ENCODE measurements around the gene KLHL13. TPM values are rescaled to one million over a fixed set of nuclear protein-coding genes. Genes with fewer than 3 reads are reported as not detected.

The KLHL13 gene
- total RNA-seq, 4 donors from 2014 or later: 19.7 to 155 (median 40.2) TPM

- Histone ChIP-seq H3K4me3 (no peak overlapping the region), H3K9me3 (no peaks in the 10 kb centered on the region), H3K4me1 (no peaks in the 10 kb centered on the region), H3K27ac (no peak overlapping the region), H3K27me3 (no peaks in the 10 kb centered on the region), H3K36me3 (no peaks in the 10 kb centered on the region)
- TF ChIP-seq POLR2A (IDR thresholded peaks at IDR 0.05) (no peak), CTCF (IDR thresholded peaks at IDR 0.05) (no peak)
- intact Hi-C loops (cut with DNase I; ENCODE audit: low total_unique reads): no loop called here
- no peak for DNase-seq
These were observed 77.0 kb downstream of the KLHL13 start for GRCh38 chrX:118039591-118039990.

DNA sequence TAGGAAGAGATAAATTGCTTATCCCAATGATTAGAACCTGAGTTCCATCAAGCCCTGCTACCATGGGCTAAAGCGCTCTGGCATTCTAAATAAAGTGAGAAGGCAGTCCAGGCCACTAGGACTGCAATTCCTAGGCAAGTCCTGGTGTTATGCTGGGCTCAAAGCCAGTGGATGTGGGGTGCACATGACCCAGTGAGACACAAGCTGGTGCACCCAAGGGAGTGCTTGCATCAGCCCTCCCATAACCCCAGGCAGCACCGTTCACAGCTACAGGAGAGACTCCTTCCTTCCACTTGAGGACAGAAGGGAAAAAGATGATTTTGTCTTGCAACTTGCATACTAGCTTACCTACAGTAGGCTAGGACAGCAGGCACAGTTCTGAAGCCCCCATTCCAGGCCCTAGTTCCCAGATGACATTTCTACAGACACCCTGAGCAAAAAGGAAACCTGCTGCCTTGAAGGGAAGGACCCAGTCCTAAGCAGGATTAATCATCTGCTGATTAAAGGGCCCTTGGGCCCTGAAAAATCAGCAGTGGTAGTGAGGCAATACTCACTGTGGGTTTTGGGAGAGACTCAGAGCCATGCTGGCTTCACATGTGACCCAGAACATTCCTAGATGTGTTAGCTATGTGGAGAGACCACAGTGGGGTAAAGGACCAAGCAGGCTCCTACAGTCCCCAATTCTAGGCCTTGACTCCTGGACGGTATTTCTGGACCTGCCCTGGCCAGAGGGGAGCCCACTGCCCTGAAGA, 77.8 kb downstream of the KLHL13 start:
- DNase-seq: no peak
- H3K36me3 ChIP-seq: no peaks in the 10 kb centered on the region
- H3K27me3 ChIP-seq: no peaks in the 10 kb centered on the region
- H3K4me1 ChIP-seq: no peaks in the 10 kb centered on the region
- no peak overlapping the region for H3K27ac ChIP-seq
- H3K4me3 ChIP-seq: no peak overlapping the region
- TF ChIP-seq POLR2A (IDR thresholded peaks at IDR 0.05): no peak
- no peak for TF ChIP-seq CTCF (IDR thresholded peaks at IDR 0.05)
- intact Hi-C loops (cut with DNase I; ENCODE audit: low total_unique reads): no loop called here
- H3K9me3 ChIP-seq: no peaks in the 10 kb centered on the region

GRCh38 chrX:118026631-118027030, 90.0 kb downstream of the KLHL13 start:
- TF ChIP-seq CTCF (IDR thresholded peaks at IDR 0.05) (no peak), POLR2A (IDR thresholded peaks at IDR 0.05) (no peak)
- H3K27me3 ChIP-seq: no peaks in the 10 kb centered on the region

DNA sequence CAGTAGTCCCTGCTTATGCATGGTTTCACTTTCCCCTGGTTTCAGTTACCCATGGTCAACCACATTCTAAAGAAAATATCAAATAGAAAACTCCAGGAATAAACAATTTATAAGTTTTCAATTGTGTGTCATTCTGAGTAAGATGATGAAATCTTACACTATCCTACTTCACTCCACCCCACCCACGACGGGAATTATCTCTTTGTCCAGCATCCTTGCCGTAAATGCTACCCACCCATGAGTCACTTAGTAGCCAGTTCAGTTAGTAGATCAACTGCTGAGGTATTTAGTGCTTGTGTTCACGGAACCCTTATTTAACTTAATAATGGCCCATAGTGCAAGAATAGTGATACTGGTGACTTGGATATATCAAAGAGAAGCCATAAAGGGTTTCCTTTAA, 91.4 kb downstream of the KLHL13 start:
- no peak for DNase-seq
- no peaks in the 10 kb centered on the region for H3K9me3 ChIP-seq
- H3K4me1 ChIP-seq: no peaks in the 10 kb centered on the region
- H3K27ac ChIP-seq: no peak overlapping the region
- no peaks in the 10 kb centered on the region for H3K27me3 ChIP-seq
- H3K4me3 ChIP-seq: no peak overlapping the region
- TF ChIP-seq POLR2A (IDR thresholded peaks at IDR 0.05): no peak
- no peak for TF ChIP-seq CTCF (IDR thresholded peaks at IDR 0.05)
- no peaks in the 10 kb centered on the region for H3K36me3 ChIP-seq
- intact Hi-C loops (cut with DNase I; ENCODE audit: low total_unique reads): no loop called here

More at GRCh38 chrX:118026631-118027030, 90.0 kb downstream of the KLHL13 start:
- Histone ChIP-seq H3K36me3 (no peaks in the 10 kb centered on the region), H3K9me3 (no peaks in the 10 kb centered on the region), H3K4me1 (no peaks in the 10 kb centered on the region), H3K4me3 (no peak overlapping the region), H3K27ac (no peak overlapping the region)
- intact Hi-C loops (cut with DNase I; ENCODE audit: low total_unique reads): no loop called here
- DNase-seq: no peak

- TF ChIP-seq POLR2A (IDR thresholded peaks at IDR 0.05) (no peak), CTCF (IDR thresholded peaks at IDR 0.05) (no peak)
- H3K36me3 ChIP-seq: no peaks in the 10 kb centered on the region
- H3K27me3 ChIP-seq: no peaks in the 10 kb centered on the region
These were observed 92.1 kb downstream of the KLHL13 start for GRCh38 chrX:118024482-118024881.

More at GRCh38 chrX:118024482-118024881, 92.1 kb downstream of the KLHL13 start:
- Histone ChIP-seq H3K27ac (no peak overlapping the region), H3K4me3 (no peak overlapping the region), H3K4me1 (no peaks in the 10 kb centered on the region), H3K9me3 (no peaks in the 10 kb centered on the region)
- DNase-seq: no peak
- intact Hi-C loops (cut with DNase I; ENCODE audit: low total_unique reads): no loop called here

All from uterus (tissue), 4 donors.